Type B pancreatic cell (in vitro differentiated cells): ENCODE measurements around the gene TWF2. TPM values are rescaled to one million over a fixed set of nuclear protein-coding genes. Genes with fewer than 3 reads are reported as not detected.

Experiments used
- DNase-seq: peaks from one replicate; pipeline ENCODE4 v3.0.0; 2021; ENCODE audit warnings: mixed read lengths; ENCODE audit not compliant: unreplicated experiment; ENCODE audit errors: extremely low spot score
- H3K27ac Mint-ChIP-seq: 2 replicates; pipeline ENCODE4 v1.8.0; 2021; ENCODE audit warnings: mild to moderate bottlenecking, mixed read lengths
- H3K27me3 Mint-ChIP-seq: 2 replicates; pipeline ENCODE4 v1.8.0; 2021; ENCODE audit warnings: mixed read lengths
- H3K36me3 Mint-ChIP-seq: 2 replicates; pipeline ENCODE4 v1.8.0; 2021; ENCODE audit warnings: mixed read lengths
- H3K4me1 Mint-ChIP-seq: one replicate; pipeline ENCODE4 v1.8.0; 2021; ENCODE audit warnings: mixed read lengths; ENCODE audit not compliant: unreplicated experiment
- H3K4me3 Mint-ChIP-seq: 2 replicates; pipeline ENCODE4 v1.8.0; 2021; ENCODE audit warnings: mild to moderate bottlenecking, mixed read lengths
- H3K9me3 Mint-ChIP-seq: 2 replicates; pipeline ENCODE4 v1.8.0; 2021; ENCODE audit warnings: mixed read lengths
- total RNA-seq: library from RNA; stranded (reverse); gene quantifications from 2 replicates; pipeline ENCODE4 v1.2.1, GENCODE V29; 2021; ENCODE audit warnings: low replicate concordance
- TF ChIP-seq, protein P1 (sequence below): fragments of 200-600 bp; sonication (generic); conservative IDR thresholded peaks from 2 replicates; pipeline ENCODE4 v1.5.0; 2021; ENCODE audit warnings: antibody characterized with exemption, mild to moderate bottlenecking

Gene TWF2
- total RNA-seq, 1 donor from 2014 or later: 33.7 TPM

DNA sequence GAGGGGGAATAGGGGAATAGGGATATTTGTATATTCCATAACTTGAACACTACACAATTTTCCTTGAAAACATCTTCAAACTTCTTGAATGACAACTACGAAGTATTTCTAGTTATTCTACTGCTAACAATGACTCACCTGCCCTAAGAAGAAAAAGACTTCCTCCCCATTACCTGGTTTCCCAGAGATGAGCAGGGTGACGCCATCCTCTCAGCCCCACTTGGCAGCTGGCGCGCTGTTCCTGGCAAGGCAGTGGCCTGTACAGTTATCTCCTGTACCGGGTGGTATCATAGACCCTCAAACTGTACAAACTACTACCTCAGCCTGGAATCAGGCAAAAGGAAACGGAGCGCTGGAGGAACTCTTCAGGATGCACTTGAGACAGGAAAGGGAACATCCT lies 29.1 kb upstream of the TWF2 start:
- no peaks in the 10 kb centered on the region for H3K9me3 Mint-ChIP-seq
- H3K27ac Mint-ChIP-seq: peak overlapping the region; percentile 64
- no peak overlapping the region for H3K4me3 Mint-ChIP-seq
- H3K36me3 Mint-ChIP-seq: peaks cover 40% of the 10 kb centered on the region
- peaks cover 27% of the 10 kb centered on the region for H3K4me1 Mint-ChIP-seq
- no peaks in the 10 kb centered on the region for H3K27me3 Mint-ChIP-seq
- TF ChIP-seq, protein P1, sequence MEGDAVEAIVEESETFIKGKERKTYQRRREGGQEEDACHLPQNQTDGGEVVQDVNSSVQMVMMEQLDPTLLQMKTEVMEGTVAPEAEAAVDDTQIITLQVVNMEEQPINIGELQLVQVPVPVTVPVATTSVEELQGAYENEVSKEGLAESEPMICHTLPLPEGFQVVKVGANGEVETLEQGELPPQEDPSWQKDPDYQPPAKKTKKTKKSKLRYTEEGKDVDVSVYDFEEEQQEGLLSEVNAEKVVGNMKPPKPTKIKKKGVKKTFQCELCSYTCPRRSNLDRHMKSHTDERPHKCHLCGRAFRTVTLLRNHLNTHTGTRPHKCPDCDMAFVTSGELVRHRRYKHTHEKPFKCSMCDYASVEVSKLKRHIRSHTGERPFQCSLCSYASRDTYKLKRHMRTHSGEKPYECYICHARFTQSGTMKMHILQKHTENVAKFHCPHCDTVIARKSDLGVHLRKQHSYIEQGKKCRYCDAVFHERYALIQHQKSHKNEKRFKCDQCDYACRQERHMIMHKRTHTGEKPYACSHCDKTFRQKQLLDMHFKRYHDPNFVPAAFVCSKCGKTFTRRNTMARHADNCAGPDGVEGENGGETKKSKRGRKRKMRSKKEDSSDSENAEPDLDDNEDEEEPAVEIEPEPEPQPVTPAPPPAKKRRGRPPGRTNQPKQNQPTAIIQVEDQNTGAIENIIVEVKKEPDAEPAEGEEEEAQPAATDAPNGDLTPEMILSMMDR: no peak
- no peak for DNase-seq

DNA sequence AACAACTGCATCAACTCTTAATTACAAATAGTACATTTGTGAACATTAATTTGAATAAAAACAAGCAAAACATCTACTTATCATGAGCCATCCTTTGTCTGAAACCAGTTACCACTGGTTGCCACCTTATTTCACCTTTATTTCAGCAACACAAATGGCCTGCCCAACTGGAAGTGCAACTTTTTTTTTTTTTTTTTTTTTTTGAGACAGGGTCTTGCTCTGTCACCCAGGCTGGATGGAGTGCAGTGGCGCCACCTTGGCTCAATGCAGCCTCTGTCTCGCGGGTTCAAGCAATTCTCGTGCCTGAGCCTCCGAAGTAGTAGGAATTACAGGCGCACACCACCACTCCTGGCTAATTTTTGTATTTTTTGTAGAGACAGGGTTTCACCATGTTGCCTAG lies 26.4 kb upstream of the TWF2 start:
- peak overlapping the region; percentile 72 for H3K27ac Mint-ChIP-seq
- no peaks in the 10 kb centered on the region for H3K27me3 Mint-ChIP-seq
- TF ChIP-seq, protein P1: no peak
- peaks cover 46% of the 10 kb centered on the region for H3K36me3 Mint-ChIP-seq
- H3K4me1 Mint-ChIP-seq: peaks cover 5% of the 10 kb centered on the region
- no peak for DNase-seq
- no peaks in the 10 kb centered on the region for H3K9me3 Mint-ChIP-seq
- no peak overlapping the region for H3K4me3 Mint-ChIP-seq

DNA sequence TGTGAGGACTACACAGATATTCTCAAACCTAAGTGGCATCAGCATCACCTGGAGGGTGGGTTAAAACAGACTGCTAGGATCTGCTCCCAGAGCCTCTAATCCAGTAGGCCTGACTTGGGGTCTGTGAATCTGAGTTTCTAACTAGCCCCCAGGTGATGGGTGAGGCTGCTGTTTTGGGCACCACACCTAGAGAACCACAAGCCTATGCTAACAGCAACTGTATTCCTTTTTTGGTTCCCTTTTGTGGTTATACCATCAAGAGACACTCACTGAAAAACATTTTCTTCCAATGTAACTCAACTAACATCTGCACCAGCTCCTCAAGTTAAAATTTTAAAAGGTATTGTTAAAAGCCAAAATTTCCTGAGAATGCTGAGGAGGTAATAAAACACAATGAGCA lies 23.5 kb upstream of the TWF2 start:
- DNase-seq: no peak
- H3K36me3 Mint-ChIP-seq: peaks cover 55% of the 10 kb centered on the region
- no peaks in the 10 kb centered on the region for H3K4me1 Mint-ChIP-seq
- H3K27ac Mint-ChIP-seq: no peak overlapping the region
- H3K27me3 Mint-ChIP-seq: no peaks in the 10 kb centered on the region
- no peak overlapping the region for H3K4me3 Mint-ChIP-seq
- H3K9me3 Mint-ChIP-seq: no peaks in the 10 kb centered on the region
- TF ChIP-seq, protein P1: no peak

DNA sequence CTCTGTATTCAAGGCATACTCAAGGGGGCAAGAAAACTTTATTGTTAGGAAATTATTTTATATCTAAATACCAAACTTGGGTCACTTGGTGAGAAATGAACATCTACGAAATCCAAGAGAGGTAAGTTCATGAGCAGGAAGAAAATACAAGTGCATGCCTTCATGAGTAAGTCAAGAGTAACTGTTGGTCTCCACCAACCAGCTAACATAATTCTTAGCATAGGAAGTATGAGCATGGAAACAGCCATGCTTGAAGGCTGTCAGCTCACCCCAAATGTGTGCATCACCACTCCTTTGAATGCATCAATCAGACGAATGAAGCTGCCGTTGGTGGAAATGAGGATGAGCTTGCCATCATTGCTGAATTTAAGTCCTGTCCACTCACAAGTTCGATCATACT lies 20.5 kb upstream of the TWF2 start:
- Mint-ChIP-seq H3K9me3 (no peaks in the 10 kb centered on the region), H3K27me3 (no peaks in the 10 kb centered on the region), H3K27ac (peak overlapping the region; percentile 61), H3K4me3 (no peak overlapping the region), H3K4me1 (no peaks in the 10 kb centered on the region), H3K36me3 (peaks cover 50% of the 10 kb centered on the region)
- DNase-seq: no peak
- TF ChIP-seq, protein P1: no peak

DNA sequence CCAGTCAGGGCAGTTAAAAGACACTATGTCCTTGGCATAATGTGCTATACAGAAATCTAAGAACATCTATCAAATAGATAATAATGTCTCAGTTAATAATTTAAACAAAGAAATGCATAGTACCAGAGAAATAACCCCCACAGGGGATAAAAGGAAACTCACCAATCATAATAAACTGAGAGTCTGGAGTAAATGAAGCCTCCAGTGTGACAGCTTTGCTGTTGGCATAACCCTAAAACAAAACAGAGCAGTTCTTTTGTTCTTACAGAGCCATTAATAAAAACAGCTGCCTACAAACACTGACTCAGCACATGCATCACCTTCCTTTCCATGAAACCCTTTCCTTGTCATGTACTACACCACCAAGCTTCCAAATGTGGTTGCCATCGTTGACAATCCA lies 20.1 kb upstream of the TWF2 start:
- no peaks in the 10 kb centered on the region for H3K9me3 Mint-ChIP-seq
- DNase-seq: no peak
- H3K4me3 Mint-ChIP-seq: no peak overlapping the region
- H3K36me3 Mint-ChIP-seq: peaks cover 50% of the 10 kb centered on the region
- peak overlapping the region; percentile 61 for H3K27ac Mint-ChIP-seq
- no peaks in the 10 kb centered on the region for H3K4me1 Mint-ChIP-seq
- H3K27me3 Mint-ChIP-seq: no peaks in the 10 kb centered on the region
- TF ChIP-seq, protein P1: no peak

DNA sequence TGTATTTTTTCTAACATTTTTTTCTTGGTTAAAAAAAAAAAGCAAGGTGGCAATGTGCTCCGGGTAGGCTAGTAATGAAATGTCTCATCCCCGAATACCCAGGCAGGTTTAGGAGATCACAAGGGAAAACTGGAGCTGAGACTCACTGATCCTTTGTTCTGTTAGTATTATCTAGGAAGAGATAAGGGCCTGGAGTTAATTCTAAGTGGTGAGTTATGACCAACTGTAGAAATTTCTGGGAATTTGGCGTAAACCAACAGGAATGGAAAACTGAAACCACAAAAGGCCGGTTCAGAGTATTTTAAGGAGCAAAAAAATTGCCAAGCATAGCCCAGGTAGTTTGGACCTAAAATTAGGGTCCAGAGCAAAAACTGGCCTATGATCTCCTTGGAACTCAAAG lies 19.0 kb upstream of the TWF2 start:
- Mint-ChIP-seq H3K27me3 (no peaks in the 10 kb centered on the region), H3K36me3 (peaks cover 47% of the 10 kb centered on the region), H3K4me1 (peaks cover 3% of the 10 kb centered on the region), H3K27ac (no peak overlapping the region), H3K9me3 (no peaks in the 10 kb centered on the region), H3K4me3 (no peak overlapping the region)
- TF ChIP-seq, protein P1: no peak
- no peak for DNase-seq
